Measurements from ENCODE around the gene STYXL2.
A peak's percentile ranks its signal among the peaks of the same experiment; 100 is the strongest.

STYXL2 gene

DNA sequence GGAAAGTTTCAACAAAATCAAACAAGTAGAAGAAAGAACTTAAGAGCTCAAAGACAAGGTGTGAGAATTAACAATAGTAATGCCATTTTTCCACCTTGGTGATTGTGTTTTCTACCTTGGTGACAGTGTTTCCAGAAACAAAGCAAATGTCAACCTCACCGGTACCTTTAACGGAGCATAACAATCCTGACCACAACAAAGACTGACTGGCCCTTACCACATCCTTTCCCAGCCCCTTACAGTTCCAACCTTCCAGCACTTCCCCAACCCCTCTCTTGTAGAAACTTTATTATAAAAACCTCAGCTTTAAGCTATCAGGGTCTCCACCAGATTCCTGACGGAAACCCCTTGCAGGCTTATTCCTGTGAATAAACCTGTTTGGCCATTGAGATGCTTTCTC, 16.7 kb downstream of the STYXL2 start:
- no peak for DNase-seq

DNA sequence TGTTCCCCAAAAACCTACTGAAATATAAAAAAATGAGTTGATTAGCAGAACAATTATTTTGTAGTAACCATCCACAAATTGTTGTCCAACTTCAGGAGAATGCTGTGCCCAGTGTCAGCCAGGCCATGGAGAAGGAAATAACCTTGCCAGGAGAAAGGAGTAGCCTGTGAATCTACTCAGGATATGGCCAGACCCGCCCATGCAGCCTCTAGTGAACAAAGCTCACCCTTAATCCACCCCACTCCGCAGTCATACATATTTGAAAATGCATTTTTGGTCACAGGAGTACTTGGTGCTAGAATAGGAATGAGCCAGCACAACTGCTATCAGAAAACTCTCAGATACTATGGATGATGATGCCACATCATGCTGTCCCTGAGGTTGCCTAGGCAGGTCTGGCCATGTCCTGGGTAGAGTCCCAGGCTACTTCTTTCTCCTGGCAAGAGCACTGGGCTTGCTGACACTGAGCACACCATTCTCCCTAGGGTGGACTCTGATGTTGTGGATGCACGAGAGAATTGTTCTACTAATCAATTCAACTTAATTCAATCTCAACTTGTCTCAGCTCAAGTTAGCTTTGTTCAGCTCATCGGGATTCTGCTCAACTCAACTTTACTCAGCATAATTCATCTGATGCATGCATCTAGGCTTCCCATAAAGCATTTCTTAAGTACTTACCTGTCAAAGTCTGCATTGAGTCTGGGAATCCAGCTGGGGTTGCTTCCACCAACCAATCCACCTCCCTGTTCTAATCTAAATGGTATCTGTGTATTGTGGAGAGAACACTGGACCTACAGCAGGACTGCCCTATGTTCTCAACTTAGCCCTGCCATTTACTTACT, 18.2 kb downstream of the STYXL2 start:
- no peak for DNase-seq

DNA sequence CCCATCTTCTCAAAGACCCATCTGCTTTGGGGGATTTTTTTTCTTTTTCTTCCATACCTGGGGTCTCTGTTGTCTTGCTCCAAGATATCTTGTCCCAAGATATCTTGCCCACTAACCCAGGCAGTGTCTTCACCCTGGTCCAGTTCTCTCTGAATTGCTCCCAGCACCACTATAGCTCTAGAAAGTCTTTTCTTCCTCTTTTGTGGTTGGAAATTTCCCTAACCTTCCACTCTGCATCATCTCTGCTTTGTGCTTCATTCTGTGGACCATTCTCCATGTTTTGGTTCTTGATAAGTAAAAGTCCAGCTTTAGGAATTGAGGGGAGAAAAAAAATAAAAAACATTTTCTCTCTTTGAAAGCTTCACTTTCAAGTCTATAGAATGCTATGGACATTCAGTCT, 20.9 kb downstream of the STYXL2 start:
- no peak for DNase-seq

DNA sequence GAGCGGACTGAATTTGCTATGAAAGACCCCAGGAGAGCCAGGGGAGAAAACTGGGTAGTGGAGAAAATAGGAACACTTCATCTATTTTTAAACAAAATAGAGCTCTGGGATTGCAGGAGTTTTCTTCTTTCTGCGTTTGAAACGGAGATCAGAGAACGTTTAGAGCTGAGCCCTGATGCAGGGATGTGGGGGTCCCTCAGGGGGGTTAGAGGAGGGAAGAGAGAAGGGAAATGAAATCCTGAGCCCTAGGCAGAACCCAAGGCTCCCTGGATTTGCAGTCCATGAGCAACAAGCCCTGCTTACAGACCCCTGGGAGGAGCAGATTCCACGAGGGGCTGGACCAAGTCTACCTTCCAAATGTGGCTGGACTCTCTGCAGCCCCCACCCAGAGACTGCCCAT, 21.8 kb downstream of the STYXL2 start:
- DNase-seq: no peak

DNA sequence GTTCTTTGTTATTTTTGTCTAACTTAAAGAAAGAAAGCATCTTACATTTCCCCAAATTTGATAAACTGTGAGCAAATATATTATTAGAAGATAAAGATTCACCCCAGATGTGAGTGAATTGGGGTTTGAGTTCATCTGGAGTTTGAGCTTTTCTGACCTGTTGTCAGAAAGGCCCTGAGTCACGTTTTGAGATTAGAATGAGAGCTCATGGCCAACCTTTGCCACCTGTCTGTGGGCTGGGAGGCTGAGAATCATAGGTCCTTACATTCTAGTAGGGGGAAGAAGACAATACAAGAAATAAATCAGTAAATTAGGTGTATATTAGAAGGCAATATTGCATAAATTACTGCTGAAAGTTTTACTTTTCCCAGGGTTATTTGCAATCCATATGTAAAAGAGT, 22.3 kb downstream of the STYXL2 start:
- DNase-seq: no peak

DNA sequence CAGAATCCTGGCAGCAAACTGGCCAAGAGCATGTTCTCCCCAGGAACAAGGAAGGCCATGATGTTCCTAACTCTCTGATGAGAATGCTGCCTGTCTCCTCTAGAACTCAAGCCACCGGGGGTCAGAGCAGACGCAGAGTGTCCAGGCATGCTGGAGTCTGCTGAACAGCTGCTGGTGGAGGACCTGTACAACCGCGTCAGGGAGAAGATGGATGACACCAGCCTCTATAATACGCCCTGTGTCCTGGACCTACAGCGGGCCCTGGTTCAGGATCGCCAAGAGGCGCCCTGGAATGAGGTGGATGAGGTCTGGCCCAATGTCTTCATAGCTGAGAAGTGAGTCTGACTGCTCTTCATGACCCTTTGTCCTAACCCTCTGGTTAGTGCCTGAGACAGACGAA, 23.4 kb downstream of the STYXL2 start:
- DNase-seq: no peak

DNA sequence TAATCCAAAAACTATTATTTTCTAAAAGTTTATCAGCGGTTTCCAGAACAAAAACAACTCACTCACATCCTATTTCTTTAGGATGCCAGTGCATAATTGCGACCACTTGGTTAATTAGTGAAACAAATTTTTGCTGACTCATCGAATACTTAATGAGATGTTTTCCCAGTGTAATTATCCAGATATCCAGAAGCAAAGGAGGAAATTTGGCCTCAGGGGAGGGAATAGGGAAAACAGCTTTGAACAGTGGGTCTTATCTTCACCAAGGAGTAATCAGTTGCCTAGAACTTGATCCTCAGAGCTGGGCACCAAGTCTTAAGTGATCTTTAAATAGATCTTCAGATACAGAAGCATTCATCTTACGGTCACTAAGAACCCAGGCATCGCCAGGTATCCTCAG, 24.3 kb downstream of the STYXL2 start:
- DNase-seq: no peak

DNA sequence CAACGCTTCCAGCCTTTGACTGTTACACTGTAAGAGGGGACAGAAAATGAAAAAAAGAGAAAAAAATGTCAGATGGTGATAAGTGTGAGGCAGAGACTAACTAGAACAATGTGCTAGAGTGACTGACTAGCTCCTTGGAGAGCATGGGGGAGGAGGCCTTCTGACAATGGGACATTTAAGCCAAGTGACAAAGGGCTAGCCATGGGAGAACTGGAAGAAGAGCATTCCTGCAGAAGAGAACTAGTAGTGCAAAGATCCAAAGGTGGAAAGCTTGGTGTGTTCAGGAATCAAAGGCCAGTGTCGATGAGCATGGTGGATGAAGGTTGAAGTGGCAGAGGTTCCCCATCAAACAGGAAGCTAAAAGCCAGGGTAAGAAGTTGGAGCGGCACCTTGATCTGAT, 25.8 kb downstream of the STYXL2 start:
- DNase-seq: no peak

DNA sequence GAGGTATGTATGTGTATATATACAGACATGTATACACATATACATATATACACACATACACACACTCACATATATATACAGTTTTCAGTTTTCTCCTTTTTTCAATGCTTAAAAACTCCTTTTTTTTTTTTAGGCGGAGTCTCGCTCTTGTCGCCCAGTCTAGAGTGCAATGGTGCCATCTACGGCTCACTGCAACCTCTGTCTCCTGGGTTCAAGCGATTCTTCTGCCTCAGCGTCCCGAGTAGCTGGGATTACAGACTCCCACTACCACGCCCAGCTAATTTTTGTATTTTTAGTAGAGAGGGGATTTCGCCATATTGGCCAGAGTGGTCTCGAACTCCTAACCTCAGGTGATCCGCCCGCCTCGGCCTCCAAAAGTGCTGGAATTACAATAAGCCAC, 27.0 kb downstream of the STYXL2 start:
- DNase-seq: no peak

DNA sequence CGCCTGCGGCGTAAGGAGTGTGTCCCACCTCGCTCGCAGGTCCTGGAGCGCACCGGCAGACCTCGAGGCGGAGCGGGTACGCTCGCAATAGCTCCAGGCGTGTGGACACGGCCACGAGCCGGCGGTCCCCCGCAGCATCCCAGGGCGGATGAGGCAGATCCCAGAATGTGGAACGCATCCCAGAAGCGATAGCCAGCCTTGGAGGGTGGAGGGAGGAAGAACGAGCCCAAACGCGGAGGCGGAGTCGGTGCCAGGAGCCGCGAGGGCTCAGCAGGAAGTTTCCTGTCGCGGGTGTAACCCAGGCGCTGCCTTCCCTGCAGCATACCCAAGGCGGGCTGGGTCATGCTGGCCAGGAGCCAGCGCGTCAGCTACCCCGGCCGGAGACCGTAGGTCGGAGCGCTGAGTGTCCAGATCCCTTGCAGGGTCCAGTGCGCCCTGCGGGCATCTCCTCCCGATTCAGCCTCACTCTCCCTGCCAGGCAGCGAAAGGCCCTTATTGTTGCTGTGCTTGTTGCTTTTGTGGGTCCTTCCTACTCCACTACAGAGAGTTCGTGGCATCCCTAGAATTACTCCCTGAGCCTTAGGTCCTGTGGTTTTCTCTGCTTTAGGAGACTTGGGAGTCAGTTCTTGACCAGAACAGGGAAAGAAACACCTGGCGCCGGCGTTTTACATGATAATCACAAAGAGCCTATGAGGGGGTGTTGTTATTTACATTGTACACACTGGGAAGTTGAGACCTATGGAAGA, 27.7 kb downstream of the STYXL2 start:
- DNase-seq: peak; percentile 39

DNA sequence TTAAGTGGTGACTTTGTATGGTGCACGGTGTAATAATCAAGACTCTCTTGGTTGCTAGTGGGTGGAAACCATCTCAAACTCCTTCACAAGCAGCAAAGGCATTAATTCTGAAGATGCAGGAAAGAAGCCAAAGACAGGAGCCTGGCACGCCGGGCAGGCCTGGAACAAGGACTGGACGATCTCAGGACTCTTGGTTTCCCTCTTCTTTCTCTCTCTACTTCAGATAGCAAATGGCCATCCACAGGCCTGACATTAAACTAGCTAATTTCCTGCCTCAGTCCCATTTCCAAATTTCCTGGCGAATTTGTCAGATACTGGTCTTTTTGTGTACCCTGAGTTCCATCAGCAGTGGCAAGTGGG, 28.2 kb downstream of the STYXL2 start:
- no peak for DNase-seq

DNA sequence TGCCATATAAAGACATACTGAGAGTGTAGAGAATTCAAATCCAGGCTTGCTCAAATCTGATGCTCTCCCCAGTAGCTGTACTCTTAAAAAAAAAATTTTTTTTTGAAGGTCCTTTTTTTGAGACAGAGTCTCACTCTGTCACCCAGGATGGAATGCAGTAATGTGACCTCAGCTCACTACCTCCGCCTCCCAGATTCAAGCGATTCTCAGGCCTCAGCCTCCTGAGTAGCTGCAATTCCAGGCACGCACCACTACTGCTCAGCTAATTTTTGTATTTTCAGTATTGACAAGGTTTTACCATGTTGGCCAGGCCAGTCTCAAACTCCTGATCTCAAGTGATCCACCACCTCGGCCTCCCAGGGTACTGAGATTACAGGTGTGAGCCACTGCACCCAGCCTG, 28.7 kb downstream of the STYXL2 start:
- no peak for DNase-seq

DNA sequence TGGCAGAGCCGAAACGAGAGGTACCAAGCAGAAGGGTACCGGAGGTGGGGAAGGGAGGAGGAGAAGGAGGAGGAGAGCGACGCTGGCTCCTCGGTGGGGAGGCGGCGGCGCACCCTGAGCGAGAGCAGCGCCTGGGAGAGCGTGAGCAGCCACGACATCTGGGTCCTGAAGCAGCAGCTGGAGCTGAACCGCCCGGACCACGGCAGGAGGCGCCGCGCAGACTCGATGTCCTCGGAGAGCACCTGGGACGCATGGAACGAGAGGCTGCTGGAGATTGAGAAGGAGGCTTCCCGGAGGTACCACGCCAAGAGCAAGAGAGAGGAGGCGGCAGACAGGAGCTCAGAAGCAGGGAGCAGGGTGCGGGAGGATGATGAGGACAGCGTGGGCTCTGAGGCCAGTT, 32.4 kb downstream of the STYXL2 start:
- no peak for DNase-seq

DNA sequence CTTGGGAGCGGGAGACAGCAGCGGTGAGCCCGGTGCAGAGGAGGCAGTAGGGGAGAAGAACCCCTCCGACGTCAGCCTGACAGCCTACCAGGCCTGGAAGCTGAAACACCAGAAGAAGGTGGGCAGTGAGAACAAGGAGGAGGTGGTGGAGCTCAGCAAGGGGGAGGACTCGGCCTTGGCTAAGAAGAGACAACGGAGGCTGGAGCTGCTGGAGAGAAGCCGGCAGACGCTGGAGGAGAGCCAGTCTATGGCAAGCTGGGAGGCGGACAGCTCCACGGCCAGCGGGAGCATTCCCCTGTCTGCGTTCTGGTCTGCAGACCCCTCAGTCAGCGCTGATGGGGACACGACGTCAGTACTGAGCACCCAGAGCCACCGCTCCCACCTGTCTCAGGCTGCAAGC, 32.9 kb downstream of the STYXL2 start:
- DNase-seq: no peak

DNA sequence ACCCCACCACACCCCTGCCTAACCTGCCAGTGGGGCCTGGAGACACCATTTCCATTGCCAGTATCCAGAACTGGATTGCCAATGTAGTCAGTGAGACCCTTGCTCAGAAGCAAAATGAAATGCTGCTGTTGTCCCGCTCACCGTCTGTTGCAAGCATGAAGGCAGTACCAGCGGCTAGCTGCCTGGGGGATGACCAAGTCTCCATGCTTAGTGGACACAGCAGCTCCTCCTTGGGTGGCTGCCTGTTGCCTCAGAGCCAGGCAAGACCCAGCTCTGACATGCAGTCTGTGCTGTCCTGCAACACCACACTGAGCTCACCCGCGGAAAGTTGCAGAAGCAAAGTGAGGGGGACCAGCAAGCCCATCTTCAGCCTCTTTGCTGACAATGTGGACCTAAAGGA, 33.4 kb downstream of the STYXL2 start:
- no peak for DNase-seq

DNA sequence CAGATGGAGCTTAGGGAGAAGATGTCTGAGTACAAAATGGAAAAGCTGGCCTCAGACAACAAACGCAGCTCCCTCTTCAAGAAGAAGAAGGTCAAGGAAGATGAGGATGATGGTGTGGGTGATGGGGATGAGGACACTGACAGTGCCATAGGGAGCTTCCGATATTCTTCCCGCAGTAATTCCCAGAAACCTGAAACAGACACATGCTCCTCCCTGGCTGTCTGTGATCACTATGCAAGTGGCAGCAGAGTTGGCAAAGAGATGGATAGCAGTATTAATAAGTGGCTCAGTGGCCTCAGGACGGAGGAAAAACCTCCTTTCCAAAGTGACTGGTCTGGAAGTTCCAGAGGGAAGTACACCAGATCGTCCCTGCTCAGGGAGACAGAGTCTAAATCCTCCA, 33.8 kb downstream of the STYXL2 start:
- no peak for DNase-seq

DNA sequence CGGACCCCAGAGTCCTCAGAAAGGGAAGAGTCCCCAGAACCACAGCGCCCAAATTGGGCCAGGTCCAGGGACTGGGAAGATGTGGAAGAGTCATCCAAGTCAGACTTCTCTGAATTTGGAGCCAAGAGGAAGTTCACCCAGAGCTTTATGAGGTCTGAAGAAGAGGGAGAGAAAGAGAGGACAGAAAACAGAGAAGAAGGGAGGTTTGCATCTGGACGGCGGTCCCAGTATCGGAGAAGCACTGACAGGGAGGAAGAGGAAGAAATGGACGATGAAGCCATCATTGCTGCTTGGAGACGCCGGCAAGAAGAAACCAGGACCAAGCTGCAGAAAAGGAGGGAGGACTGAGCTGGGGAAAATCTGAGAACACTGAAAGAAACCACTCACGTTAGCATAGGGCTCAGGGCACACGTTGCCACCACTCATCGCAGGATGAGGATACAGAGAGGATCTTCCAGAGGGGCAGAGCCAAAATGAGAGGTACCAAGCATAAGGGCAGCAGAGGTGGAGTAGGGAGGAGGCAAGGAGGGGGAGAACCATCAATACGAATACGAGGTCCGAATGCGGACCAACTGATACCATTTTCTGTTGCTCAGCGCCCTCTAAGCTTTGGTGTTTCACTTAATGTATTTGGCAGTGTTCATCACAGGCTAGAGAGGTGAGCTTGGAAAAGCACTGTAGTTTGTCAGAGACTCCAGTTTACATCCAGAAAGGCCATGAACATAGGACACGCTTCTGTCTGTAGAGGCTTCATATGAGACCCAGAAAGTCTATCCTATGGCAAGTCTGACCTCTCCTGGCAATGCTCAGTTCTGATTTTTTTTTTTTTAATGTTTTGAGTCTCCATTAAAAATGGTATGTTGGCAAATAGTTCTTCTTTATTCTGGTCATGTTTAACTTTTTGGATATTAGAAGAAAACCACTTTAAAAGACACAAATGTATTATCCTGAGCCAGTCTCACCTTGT, 34.7 kb downstream of the STYXL2 start:
- DNase-seq: no peak

DNA sequence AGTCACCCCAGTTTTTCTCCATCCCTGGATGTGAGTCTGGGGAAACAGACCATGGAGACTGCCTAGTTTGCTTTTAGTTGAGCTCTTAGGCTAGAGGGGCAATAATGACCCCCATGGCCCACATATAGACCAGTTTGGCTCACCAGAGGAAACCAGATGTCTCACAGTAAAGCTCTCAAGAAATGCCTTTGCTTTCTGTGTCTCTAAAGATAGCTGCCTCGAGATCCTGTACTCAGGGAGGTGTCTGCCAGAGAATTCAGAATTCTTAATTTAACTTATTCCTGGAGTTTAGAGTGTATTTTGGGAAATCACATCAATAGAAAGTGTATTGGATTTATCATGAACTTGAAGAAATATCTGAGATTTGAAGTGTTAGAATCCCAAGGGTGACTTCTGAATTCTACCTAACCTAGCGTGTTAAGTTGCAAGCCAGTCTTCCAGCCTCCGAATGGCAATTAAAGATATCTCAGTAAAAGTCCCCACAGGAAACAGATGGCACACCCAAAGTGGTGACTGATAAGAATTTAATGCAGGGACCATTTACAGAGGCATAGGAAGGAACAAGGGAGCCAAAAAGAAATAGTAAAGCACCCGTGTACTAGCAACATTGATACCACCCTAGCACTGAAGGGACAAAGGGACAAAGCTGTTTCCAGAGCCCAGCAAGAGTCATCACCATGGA, 37.1 kb downstream of the STYXL2 start:
- DNase-seq: no peak

DNA sequence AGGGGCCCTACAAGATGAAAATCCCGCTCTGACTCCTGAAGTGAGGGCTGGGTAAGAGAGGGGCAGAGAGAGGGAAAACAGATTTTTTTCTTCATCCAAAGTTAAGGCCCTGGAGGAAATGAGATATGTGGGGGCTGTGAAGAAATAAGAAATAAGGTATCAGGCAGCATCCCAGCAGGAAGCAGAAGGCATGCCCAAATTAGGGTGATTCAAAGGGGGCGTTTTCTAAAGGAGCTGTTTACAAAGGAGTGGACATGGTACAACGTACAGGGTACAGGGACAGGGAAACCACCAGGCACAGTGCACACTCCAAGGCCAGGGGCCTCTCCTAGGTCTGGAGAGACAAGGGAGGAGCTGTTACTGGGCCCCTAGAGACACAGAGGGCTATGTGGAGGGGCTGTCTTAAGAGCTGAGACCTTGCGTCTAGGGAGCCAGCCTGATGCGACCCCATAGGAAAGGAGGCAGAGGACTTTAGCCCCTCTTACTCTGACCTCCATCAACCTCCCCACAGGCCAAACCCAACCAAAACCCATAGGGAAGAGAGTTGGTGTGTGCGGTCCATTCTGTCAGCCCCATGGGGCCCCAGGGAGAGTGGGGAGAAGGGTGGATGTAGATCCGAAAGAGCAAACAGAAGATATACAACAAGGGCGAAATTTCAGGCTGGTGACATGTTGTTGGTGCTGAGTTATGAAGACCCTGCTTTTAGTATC, 38.6 kb downstream of the STYXL2 start:
- DNase-seq: no peak

DNA sequence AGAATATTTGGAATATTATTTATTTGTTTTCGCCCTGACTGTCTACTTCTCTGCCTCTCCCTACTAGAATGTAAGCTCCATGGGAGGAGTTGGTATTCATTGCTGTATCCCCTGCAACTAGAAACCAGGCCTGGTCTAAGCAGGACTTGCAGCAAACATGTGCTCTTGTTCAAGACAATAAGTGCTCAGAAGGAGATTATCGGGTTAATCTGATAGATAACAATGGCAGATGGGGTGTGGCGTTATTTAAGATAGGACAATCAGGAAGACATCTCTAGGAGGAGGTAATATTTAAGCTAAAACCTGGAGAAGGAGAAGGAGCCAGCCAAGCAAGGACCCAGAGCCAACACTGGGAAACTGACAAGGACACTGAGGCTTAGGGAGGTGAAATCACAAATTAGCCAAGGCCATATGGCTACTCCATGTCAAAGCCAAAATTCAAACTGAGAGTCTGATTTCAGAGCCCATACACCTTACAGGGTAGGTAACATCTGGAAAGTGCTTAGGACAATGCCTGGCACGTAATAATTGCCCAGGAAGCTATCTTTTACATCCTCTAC, 41.5 kb downstream of the STYXL2 start:
- DNase-seq: no peak

DNA sequence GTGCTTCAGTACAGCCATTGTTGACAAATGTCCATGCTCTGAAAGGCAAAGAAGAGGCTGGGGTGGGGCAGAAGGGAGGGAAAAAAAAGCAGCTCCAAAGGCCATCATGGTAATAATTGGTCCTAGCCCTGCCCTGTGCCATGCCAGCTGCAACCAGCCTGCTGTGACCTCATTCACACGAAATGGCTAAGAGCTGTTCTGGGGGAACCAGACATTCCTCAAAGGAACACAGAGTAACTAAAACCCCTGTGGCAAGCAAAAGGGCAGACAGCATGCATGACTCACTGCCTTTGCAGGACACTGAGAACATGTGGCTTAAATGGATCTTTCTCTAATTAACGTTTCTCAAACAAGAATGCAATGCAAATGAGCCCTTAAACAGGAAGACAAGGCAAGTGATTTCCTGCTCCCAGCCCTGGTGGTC, 42.3 kb downstream of the STYXL2 start:
- no peak for DNase-seq

DNA sequence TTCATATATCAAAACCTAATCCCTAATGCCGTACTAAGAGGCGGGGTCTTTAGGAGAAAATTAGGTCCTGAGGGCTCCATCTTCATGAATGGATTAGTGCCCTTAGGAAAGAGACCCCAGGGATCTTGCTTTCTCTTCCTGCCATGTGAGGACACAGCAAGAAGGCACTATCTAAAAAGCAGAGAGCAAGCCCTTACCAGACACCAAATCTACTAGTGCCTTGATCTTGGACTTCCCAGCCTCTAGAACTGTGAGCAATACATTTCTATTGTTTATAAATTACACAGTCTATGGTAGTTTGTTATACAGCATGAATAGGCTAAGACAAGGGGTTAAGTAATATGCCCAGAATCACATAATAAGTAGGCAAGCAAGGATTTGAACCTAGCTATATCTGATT, 42.9 kb downstream of the STYXL2 start:
- DNase-seq: no peak
